Thymus (tissue), 11 donors: ENCODE data around the gene MSH2. TPM values are rescaled to one million over a fixed set of nuclear protein-coding genes. Genes with fewer than 3 reads are reported as not detected.

Source experiments
- DNase-seq, 9 donors: peaks; one replicate each; pipeline ENCODE4 v3.0.0-alpha.2; 2013; ENCODE audit warnings: low spot score in 9 of 9, low read depth in 6 of 9, missing footprints in 1 of 9
- H3K27ac ChIP-seq, 2 donors: one replicate each; pipeline ENCODE4 v1.5.1; 2013; ENCODE audit warnings: control low read depth in 1 of 2, low read depth in 1 of 2, low read length in 1 of 2, mild to moderate bottlenecking in 1 of 2, moderate library complexity in 1 of 2
- H3K27me3 ChIP-seq, 2 donors: one replicate each; pipeline ENCODE4 v1.5.1; 2013; ENCODE audit warnings: low read length in 1 of 2; ENCODE audit not compliant: control insufficient read depth in 2 of 2, insufficient read depth in 1 of 2
- H3K36me3 ChIP-seq, 2 donors: one replicate each; pipeline ENCODE4 v1.5.1; 2013; ENCODE audit warnings: low read length in 1 of 2, mild to moderate bottlenecking in 1 of 2, moderate library complexity in 1 of 2; ENCODE audit not compliant: control insufficient read depth in 2 of 2, insufficient read depth in 2 of 2
- H3K4me1 ChIP-seq, 2 donors: one replicate each; pipeline ENCODE4 v1.5.1; 2013; ENCODE audit warnings: low read length in 2 of 2; ENCODE audit not compliant: control insufficient read depth in 2 of 2, insufficient read depth in 2 of 2
- H3K4me3 ChIP-seq, 2 donors: one replicate each; pipeline ENCODE4 v1.5.1; 2013; ENCODE audit warnings: low read length in 2 of 2, control low read depth in 1 of 2, mild to moderate bottlenecking in 1 of 2
- H3K9me3 ChIP-seq, 2 donors: one replicate each; pipeline ENCODE4 v1.5.1; 2013; ENCODE audit warnings: low read length in 1 of 2, mild to moderate bottlenecking in 1 of 2; ENCODE audit not compliant: control insufficient read depth in 2 of 2, insufficient read depth in 1 of 2
- WGBS: extraction: QIAGEN DNeasy Blood & Tissue Kit; methylation state at CpG from one replicate; pipeline ENCODE4 v1.1.7; 2013; 5-methylcytosine and 5-hydroxymethylcytosine counted together
- polyA plus RNA-seq: library from polyadenylated mRNA; stranded (reverse); fragments of 200-250 nt; gene quantifications from one replicate; pipeline ENCODE4 v1.2.3, GENCODE V29; 2013
- total RNA-seq: library from RNA; stranded (reverse); fragments of 120-200 nt; gene quantifications from one replicate; pipeline ENCODE4 v1.2.4, GENCODE V29; 2013
- donor health status: healthy.

The MSH2 gene
- total and polyA plus RNA-seq, 2 donors = 24.2 to 65.4 TPM

- peaks cover 8 to 19% of the 10 kb centered on the region in 2 donors for H3K4me1 ChIP-seq
- over 99% methylated on average over 4 of the region's 4 CpGs for WGBS
- DNase-seq = no peak
- H3K27ac ChIP-seq = no peak overlapping the region
- no peak overlapping the region for H3K4me3 ChIP-seq
- H3K36me3 ChIP-seq = no peaks in the 10 kb centered on the region
- no peaks in the 10 kb centered on the region for H3K27me3 ChIP-seq
- no peaks in the 10 kb centered on the region for H3K9me3 ChIP-seq
Observed at GRCh38 chr2:47525167-47525566, 122.2 kb downstream of the MSH2 start.

GRCh38 chr2:47528455-47528854, 125.5 kb downstream of the MSH2 start:
- DNase-seq = no peak
- 98% methylated on average over 6 of the region's 6 CpGs for WGBS
- peaks cover 0 to under 1% of the 10 kb centered on the region in 2 donors for H3K4me1 ChIP-seq

GRCh38 chr2:47528874-47529273, 125.9 kb downstream of the MSH2 start:
- Histone ChIP-seq H3K4me1 (peaks cover 0 to 5% of the 10 kb centered on the region in 2 donors), H3K9me3 (no peaks in the 10 kb centered on the region), H3K27ac (no peak overlapping the region), H3K27me3 (no peaks in the 10 kb centered on the region), H3K36me3 (no peaks in the 10 kb centered on the region), H3K4me3 (no peak overlapping the region)
- WGBS = 86% methylated on average over 6 of the region's 6 CpGs
- DNase-seq = no peak

More at GRCh38 chr2:47528455-47528854, 125.5 kb downstream of the MSH2 start:
- Histone ChIP-seq H3K36me3 (no peaks in the 10 kb centered on the region), H3K27ac (no peak overlapping the region), H3K4me3 (no peak overlapping the region), H3K9me3 (no peaks in the 10 kb centered on the region), H3K27me3 (no peaks in the 10 kb centered on the region)

GRCh38 chr2:47530105-47530760, 127.3 kb downstream of the MSH2 start:
- Histone ChIP-seq H3K36me3 (no peaks in the 10 kb centered on the region), H3K27ac (no peak overlapping the region), H3K27me3 (no peaks in the 10 kb centered on the region), H3K4me3 (no peak overlapping the region), H3K4me1 (peaks cover 0 to 12% of the 10 kb centered on the region in 2 donors), H3K9me3 (no peaks in the 10 kb centered on the region)
- no peak for DNase-seq
- WGBS = 91% methylated on average over 16 of the region's 16 CpGs

GRCh38 chr2:47531378-47532042, 128.6 kb downstream of the MSH2 start:
- no peak for DNase-seq
- WGBS = 98% methylated on average over 5 of the region's 5 CpGs
- H3K4me3 ChIP-seq = no peak overlapping the region

More at GRCh38 chr2:47531378-47532042, 128.6 kb downstream of the MSH2 start:
- Histone ChIP-seq H3K4me1 (peaks cover 0 to 13% of the 10 kb centered on the region in 2 donors), H3K36me3 (no peaks in the 10 kb centered on the region), H3K27ac (no peak overlapping the region), H3K27me3 (no peaks in the 10 kb centered on the region), H3K9me3 (no peaks in the 10 kb centered on the region)

Other genes with a start within 250 kb of the MSH2 start
- 0.14 TPM for gene STPG4, start 247.8 kb upstream of the MSH2 start, total RNA-seq
- 0.05 TPM for gene STPG4, start 247.8 kb upstream of the MSH2 start, polyA plus RNA-seq
- gene CALM2, start 226.6 kb upstream of the MSH2 start, total RNA-seq = 601 TPM
- 602 TPM for gene CALM2, start 226.6 kb upstream of the MSH2 start, polyA plus RNA-seq
- 14.2 TPM for gene EPCAM, start 33.8 kb upstream of the MSH2 start, total RNA-seq
- gene EPCAM, start 33.8 kb upstream of the MSH2 start, polyA plus RNA-seq = 34.1 TPM
- 0.24 TPM for gene KCNK12, start 167.8 kb downstream of the MSH2 start, total RNA-seq
- 0.14 TPM for gene KCNK12, start 167.8 kb downstream of the MSH2 start, polyA plus RNA-seq